ENCODE measurements around the gene CDC34.

CDC34 gene

DNA sequence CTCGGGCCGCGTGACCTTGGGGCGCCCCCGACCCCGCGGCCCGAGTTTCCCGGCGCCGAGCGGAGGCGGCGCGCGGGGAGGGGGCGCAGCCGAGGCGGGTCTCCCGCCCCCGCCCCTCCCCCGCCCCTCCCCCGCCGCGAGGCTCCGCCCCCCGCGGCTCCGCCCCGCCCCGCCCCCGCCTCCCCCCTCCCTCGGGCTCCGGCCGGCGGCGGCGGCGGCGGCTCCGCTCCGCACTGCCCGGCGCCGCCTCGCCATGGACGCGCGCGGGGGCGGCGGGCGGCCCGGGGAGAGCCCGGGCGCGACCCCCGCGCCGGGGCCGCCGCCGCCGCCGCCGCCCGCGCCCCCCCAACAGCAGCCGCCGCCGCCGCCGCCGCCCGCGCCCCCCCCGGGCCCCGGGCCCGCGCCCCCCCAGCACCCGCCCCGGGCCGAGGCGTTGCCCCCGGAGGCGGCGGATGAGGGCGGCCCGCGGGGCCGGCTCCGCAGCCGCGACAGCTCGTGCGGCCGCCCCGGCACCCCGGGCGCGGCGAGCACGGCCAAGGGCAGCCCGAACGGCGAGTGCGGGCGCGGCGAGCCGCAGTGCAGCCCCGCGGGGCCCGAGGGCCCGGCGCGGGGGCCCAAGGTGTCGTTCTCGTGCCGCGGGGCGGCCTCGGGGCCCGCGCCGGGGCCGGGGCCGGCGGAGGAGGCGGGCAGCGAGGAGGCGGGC is 58.3 kb downstream of the CDC34 start, which contains the start of gene HCN2:
HCN2 (plus strand) TSS at position 189 of the 703 bp plus-strand sequence; CDS start at position 254, 65 bp downstream.
- no peak for DNase-seq

DNA sequence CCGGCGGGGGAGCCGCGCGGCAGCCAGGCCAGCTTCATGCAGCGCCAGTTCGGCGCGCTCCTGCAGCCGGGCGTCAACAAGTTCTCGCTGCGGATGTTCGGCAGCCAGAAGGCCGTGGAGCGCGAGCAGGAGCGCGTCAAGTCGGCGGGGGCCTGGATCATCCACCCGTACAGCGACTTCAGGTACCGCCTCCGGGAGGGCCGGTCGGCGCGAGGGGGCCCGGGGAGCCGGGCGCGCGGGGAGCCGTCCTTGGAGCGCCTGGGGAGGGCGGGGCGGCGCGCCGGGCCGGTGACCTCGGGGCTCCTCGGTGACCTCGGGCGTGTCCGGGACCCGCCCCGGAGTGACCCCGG is 58.8 kb downstream of the CDC34 start:
- no peak for DNase-seq

DNA sequence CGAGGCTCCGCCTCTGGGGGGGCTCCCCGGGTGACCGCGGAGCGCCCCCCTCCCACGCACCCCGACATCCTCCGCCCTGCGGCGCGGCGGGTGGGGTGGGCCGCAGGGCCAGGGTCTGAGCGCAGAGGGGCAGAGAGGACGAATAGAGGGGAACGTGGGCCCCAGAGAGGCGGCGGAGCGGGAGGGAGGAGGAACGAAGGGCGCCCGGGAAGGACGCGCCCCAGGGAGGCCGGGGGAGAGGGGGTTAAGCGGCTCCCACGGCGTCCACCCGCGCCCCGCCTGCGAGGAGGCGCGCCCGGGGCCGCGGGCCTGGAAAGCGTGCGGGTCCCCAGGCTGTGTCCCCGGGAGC is 59.2 kb downstream of the CDC34 start:
- no peak for DNase-seq

DNA sequence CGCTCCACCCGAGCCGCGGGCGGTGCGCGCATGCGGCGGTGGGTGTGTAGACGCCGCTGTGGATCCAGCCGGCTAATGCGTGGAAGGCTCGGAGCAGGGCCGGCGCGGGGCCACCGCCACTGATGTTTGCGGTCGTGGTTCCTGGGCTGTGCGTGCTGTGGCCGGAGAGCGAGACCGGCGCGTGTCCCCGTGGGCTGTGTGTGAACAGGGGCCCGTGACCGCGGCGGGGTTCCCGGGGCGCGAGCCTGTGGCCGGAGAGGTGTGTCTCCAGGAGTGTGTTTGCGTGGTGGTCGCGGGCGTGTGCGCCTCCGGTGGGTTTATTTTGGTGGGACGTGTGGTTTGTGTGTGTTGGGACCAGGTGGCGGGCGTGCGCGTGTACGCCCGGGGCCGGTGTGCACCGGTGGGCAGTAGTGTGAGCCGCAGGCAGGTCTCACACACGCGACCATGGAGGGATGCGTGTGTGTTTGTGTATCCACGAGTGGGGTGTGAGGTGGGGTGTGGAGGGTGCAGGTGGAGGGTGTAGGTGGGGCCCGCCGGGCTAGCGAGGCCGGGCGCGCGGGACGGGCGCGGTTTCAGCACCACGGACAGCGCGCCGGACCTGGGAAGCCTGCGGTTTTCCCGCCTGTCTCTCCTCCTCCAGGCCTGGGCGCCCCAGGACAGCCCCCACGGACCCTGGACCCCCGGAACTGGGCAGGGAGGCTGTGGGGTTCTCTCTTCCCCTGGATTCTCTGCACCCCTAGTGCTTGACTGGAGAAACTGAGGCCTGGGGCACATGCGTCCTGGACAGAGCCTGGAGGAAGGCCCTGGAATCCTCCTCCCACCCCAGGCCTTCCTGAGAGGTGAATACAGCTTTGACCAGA is 59.8 kb downstream of the CDC34 start:
- DNase-seq, result no peak
